WERI-Rb-1 (cell line): ENCODE measurements around the gene TSEN54.

Experiments
- DNase-seq: peaks from one replicate; pipeline ENCODE4 v3.0.0-alpha.2; 2020
- H3K27ac ChIP-seq: fragments of 250-450 bp; sonication (Bioruptor Pico); 2 replicates; pipeline ENCODE4 v1.5.1; 2020; ENCODE audit warnings: mild to moderate bottlenecking, moderate library complexity
- H3K27me3 ChIP-seq: fragments of 250-450 bp; sonication (Bioruptor Pico); 2 replicates; pipeline ENCODE4 v1.5.1; 2021; ENCODE audit warnings: mild to moderate bottlenecking, low read depth, moderate library complexity; ENCODE audit not compliant: insufficient read depth, severe bottlenecking
- H3K36me3 ChIP-seq: fragments of 250-450 bp; sonication (Bioruptor Pico); 2 replicates; pipeline ENCODE4 v1.5.1; 2020; ENCODE audit warnings: mild to moderate bottlenecking, moderate library complexity
- H3K4me3 ChIP-seq: 2 replicates; pipeline ENCODE4 v1.5.1; 2011; ENCODE audit warnings: low read depth, mild to moderate bottlenecking, control low read depth, low read length
- H3K9me3 ChIP-seq: fragments of 250-450 bp; sonication (Bioruptor Pico); 2 replicates; pipeline ENCODE4 v1.5.1; 2021; ENCODE audit warnings: mild to moderate bottlenecking, moderate library complexity; ENCODE audit not compliant: severe bottlenecking
- TF ChIP-seq, protein P1 (sequence below): IDR thresholded peaks from 2 replicates; pipeline ENCODE4 v1.5.1; 2011; ENCODE audit warnings: low read depth, mild to moderate bottlenecking, control low read depth, inconsistent platforms, low read length

The TSEN54 gene

DNA sequence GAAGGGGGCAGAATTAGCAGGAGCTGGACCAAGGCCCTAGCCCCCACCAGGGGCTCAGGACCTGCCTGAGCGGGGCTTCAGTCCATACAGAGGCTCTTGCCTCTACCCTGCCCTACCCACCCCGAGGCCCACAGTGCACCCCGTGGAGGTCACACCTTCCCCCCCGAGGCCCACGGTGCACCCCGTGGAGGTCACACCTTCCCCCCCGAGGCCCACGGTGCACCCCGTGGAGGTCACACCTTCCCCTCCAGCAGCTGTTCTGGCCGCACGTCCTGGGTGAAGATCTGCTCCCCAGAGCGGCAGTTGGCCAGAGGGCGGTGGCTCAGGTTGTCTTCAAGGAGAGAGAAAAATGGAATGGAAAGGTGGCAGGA, 12.4 kb upstream of the TSEN54 start:
- Histone ChIP-seq H3K36me3 (peaks cover 89% of the 10 kb centered on the region), H3K27me3 (no peaks in the 10 kb centered on the region), H3K9me3 (no peaks in the 10 kb centered on the region), H3K27ac (no peak overlapping the region), H3K4me3 (no peak overlapping the region)
- TF ChIP-seq, protein P1, sequence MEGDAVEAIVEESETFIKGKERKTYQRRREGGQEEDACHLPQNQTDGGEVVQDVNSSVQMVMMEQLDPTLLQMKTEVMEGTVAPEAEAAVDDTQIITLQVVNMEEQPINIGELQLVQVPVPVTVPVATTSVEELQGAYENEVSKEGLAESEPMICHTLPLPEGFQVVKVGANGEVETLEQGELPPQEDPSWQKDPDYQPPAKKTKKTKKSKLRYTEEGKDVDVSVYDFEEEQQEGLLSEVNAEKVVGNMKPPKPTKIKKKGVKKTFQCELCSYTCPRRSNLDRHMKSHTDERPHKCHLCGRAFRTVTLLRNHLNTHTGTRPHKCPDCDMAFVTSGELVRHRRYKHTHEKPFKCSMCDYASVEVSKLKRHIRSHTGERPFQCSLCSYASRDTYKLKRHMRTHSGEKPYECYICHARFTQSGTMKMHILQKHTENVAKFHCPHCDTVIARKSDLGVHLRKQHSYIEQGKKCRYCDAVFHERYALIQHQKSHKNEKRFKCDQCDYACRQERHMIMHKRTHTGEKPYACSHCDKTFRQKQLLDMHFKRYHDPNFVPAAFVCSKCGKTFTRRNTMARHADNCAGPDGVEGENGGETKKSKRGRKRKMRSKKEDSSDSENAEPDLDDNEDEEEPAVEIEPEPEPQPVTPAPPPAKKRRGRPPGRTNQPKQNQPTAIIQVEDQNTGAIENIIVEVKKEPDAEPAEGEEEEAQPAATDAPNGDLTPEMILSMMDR, result no peak
- no peak for DNase-seq

DNA sequence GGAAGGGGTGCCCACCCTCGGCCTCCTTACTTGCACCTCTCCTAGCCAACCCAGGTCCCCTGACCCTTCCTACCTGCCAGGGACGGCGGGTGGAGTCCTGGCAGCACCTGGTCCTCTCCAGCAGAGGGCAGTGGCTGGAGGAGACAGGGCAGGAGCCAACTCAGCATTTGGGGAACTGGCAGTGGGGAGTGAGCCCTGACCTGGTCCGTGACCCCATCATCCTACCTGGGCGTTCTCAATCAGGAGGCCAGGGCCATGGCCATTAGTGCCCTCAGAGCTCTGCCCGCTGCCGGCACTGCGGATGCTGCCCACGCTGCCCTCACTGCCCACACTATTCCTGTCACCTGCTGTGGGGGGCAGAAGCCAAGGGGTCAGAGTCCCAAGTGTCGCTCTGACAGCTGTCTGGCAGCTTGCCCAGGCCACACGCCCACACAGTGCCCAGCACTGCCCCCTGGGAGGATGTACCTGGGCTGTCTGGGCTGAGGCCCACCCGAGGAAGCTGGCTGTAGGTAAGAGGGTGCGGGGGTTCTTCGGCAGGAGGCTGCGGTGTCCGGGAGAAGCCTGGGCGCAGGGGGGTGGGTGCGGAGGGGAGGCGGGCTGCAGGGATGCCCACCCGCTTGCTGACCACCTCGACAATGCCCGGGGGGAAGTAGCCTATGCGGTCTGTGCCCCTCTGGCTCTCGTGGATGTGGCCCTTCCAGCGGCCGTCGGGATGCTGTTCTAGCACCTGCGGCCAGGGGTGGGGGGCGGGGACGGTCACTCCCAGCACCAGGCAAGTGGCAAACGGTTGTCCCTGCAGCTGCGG, 11.8 kb upstream of the TSEN54 start:
- Histone ChIP-seq H3K36me3 (peaks cover 89% of the 10 kb centered on the region), H3K4me3 (no peak overlapping the region), H3K27me3 (no peaks in the 10 kb centered on the region), H3K9me3 (no peaks in the 10 kb centered on the region), H3K27ac (no peak overlapping the region)
- peak; percentile 70 for DNase-seq
- TF ChIP-seq, protein P1, result peak; percentile 97

DNA sequence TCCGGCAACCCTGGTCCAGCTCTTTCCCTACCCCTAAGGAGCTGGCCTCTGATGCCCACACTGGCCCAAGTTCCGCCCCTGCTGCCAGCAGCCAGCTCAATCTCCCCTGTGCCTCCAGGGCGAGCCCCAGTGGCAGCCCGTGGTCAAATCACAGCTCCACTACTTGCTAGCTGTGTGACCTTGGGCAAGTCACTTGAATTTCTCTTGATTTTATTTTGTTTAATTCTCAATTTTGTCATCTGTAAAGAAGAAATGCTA, 11.2 kb upstream of the TSEN54 start:
- H3K9me3 ChIP-seq, result no peaks in the 10 kb centered on the region
- peaks cover 89% of the 10 kb centered on the region for H3K36me3 ChIP-seq
- TF ChIP-seq, protein P1, result no peak
- no peaks in the 10 kb centered on the region for H3K27me3 ChIP-seq
- no peak for DNase-seq
- no peak overlapping the region for H3K4me3 ChIP-seq
- no peak overlapping the region for H3K27ac ChIP-seq

DNA sequence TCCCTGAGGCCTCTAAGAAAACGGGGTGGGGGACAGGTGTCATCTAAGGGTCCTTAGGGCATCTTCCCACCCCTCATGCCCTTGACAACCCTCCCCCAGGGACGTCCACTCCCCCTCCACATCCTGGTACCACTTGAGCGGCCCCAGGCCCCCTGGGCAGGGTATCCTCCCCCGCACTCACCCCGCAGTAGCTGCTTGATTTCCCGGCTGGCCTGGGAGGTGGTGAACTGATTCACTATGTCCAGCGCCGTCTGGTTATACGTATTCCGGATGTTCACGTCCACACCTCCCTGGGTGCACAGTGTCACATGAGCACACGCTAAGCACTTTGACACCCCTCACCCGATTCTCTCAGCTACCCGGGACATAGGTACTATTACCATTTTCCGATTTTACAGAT, 10.7 kb upstream of the TSEN54 start:
- Histone ChIP-seq H3K27me3 (no peaks in the 10 kb centered on the region), H3K36me3 (peaks cover 89% of the 10 kb centered on the region)
- no peak for DNase-seq

GRCh38 chr17:75506134-75506533, 10.2 kb upstream of the TSEN54 start:
- DNase-seq, result no peak
- H3K36me3 ChIP-seq, result peaks cover 87% of the 10 kb centered on the region
- no peaks in the 10 kb centered on the region for H3K9me3 ChIP-seq
- H3K27ac ChIP-seq, result no peak overlapping the region
- H3K27me3 ChIP-seq, result no peaks in the 10 kb centered on the region
- TF ChIP-seq, protein P1, result no peak
- no peak overlapping the region for H3K4me3 ChIP-seq

More for the DNA sequence above, 10.7 kb upstream of the TSEN54 start:
- Histone ChIP-seq H3K27ac (no peak overlapping the region), H3K9me3 (no peaks in the 10 kb centered on the region), H3K4me3 (no peak overlapping the region)
- TF ChIP-seq, protein P1, result no peak

GRCh38 chr17:75506888-75507287, 9.4 kb upstream of the TSEN54 start:
- no peak for DNase-seq
- TF ChIP-seq, protein P1, result no peak
- Histone ChIP-seq H3K27ac (no peak overlapping the region), H3K27me3 (no peaks in the 10 kb centered on the region), H3K36me3 (peaks cover 89% of the 10 kb centered on the region), H3K9me3 (no peaks in the 10 kb centered on the region), H3K4me3 (no peak overlapping the region)
